Hematopoietic multipotent progenitor cell treated with erythropoietin and hydrocortisone succinate and interleukin-3 and kit ligand, for 6 days (in vitro differentiated cells): ENCODE results near the gene ACSM5.
"Not testable (repeated sequence)": the region's sequence is repeated elsewhere in the genome, so short reads cannot be mapped to it uniquely, and the experiment has no call there.

Experiments
- DNase-seq: peaks from one replicate; pipeline ENCODE4 v3.0.0-alpha.2; 2015

The ACSM5 gene

DNA sequence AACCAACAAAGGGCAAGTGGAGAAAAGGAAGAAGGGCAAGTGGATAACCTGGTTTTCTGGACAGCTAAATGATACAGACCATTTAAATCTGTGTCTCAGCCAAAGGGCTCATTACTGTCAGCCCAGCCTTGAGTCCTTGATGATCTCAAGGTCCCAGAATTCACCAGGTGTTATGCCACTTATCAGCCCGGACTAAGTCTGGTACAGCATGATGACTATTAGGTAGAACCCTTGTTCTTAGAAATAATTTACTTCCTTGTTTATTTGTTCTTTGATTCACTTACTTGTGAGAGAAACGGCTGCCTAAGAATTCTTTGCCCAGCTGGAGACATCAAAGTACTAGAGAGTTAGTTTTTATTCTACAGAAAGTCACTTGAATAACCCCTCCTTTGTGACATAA, 8.3 kb upstream of the ACSM5 start:
- no peak for DNase-seq

DNA sequence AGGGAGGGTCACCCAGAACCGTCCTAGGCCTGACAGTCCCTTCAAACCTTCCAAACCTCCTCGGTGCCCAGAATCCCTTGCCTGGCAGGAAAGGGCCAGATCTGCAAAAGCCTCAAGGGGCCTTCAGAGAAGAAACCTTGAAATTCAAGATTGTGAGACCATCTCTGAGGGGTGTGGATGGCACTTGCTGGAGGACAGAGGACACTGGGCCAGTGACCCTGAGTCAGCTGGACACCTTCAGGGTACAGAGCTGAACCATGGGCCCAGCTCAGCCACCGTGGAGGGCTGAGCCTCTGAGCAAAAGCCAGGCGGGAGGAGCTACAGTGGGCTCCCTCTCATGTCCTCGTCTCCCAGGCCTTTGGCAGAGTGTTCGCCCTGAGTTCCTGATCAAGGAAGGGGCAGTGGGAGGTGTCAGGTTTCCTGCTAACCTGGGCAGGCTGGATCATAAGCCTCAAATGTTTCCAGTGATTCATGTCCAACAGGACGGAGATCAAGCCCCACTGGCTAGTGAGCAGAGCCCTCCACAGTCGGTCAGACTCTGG, 7.8 kb upstream of the ACSM5 start:
- DNase-seq, result no peak

DNA sequence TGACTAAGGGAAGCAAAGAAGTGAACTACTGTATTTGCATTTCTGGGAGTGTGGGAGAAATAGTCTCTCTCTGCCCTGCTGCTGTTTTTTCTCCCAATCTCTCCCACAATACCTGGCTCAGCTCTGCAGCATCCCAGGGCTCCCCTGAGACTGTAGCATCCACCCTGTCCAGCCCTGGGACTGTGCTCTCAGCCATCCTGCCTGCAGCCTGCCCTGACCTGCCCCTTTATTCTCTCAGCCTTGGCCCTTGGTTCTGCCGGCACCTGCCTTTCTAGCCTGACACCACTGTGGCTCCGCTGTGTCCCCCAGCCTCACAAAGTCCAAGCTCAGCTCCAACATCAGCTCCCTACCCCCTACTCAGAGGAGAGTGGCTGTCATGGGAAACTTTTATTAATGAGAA, 6.7 kb upstream of the ACSM5 start:
- DNase-seq, result no peak

DNA sequence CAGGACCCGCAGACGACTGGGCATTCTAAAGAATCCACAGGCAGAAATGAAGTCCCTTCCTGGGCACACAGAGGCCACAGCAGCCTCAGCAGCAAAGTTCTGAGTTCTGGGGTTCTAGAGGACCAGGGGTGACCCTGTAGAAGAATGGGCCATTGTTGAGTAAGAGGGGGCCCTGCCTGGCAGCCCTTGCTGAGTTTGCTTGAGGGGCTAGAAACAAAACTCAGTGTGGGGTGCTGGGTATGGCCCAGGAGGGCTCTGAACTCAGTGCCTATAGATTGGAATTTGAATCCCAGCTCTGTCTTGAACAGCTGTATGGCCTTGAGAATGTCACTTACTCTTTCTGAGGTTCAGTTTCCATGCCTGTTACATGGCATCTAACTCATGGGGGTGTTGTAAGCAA, 4.7 kb upstream of the ACSM5 start, which contains the start of gene PDILT:
PDILT (minus strand) TSS at position 101 of the 400 bp plus-strand sequence. CDS start 5,437 bp downstream, outside the sequence.
- DNase-seq, result no peak

DNA sequence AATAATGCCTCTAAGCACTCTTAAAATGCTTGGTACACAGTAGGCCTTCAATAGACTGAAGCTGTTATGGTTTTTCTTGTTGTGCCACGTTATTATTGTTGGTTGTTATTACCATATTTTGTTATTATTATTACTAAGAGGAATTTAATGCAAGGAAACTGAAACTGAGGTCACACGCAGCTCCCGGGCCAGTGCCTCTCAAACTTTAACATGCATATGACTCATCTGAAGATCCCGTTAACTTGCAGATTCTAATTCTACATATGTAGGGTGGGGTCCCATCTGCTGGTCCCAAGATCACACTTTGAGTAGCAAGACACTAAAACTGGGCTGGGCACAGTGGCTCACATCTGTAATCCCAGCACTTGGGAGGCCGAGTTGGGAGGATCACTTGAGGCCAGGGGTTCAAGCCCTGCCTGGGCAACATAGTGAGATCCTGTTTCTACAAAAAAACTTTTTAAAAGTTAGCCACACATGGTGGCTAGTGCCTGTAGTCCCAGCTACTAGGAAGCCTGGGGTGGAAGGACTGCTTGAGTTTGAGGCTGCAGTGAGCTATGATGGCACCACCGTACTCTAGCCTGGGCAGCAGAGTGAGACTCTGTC, 888 bp downstream of the ACSM5 start:
- no peak for DNase-seq

DNA sequence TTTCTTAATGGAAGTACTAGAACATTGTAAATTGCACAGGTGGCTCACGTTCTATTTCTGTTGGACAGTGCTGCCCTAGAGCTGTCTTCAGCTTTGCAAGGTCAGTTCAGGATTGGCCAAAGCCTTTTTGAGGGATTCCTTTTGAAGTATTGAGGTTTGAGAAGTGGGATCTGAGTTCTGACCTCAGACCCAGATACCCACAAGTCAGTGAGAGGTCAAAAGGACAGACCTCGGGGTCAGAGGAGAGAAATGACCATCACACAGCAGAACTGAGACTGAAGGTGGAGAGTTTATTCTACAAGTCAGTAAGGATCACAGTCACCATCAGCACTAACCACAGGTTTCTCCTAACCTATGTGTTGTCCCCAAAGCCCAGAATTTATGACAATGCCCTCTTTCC, 1.7 kb downstream of the ACSM5 start:
- DNase-seq, result no peak

DNA sequence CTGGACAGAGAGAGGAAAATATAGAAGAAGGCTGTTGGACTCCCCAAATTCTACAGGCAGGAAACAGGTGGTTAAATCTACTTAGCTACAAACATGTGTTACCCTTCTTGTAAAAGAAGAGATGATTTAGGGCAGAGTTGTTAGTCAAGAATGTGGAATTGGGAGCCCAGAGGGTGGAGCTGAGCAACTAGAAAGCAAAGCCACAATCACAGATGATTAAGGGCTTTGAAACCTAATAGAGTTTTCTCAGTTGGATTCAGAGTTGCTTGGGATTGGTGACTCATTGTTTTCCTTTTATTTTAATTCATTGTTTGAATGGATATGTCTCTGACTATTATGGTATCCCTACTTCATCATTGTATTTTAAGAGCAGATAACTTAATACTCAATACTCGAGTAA, 6.2 kb downstream of the ACSM5 start:
- DNase-seq, result no peak

DNA sequence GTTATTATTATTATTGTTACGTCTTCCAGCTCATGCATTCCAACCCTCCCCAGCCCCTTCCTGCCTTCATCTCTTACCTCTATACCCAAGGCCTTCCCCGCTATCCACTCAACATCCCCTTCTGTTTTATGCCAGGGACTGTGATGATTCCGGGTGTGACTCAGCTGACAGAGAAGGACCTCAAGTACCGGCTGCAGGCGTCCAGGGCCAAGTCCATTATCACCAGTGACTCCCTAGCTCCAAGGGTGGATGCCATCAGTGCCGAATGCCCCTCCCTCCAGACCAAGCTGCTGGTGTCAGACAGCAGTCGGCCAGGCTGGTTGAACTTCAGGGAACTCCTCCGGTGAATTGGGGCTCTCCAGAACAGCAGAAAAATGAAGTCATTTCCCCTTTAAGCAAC, 9.8 kb downstream of the ACSM5 start:
- not testable (repeated sequence) for DNase-seq

DNA sequence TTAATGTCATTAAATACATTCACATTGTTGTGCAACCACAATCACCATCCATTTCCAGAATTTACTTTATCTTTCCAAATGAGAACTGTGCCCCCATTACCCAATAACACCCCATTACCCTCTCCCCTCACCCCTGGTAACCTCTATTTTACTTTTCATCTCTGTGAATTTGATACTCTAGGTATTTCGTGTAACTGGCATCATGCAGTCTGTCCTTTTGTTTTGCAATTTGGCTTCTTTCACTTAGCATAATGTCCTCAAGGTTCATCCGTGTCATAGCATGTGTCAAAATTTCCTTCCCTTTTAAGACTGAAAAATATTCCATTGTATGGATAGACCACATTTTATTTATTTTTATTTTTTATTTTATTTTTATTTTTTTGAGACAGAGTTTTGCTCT, 12.4 kb downstream of the ACSM5 start:
- DNase-seq, result not testable (repeated sequence)

DNA sequence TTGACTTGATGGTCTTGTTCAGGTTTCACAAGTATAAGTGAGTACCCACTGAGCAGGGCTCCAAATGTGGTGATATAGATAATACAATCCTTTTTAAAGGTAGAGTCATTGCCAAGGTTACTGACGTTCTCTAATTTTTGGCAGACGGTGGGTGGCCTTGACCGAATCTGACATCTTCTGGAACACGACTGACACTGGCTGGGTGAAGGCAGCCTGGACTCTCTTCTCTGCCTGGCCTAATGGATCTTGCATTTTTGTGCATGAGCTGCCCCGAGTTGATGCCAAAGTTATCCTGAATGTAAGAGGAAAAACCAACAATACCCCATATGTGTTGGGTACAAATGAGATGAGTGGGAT, 14.4 kb downstream of the ACSM5 start:
- not testable (repeated sequence) for DNase-seq

DNA sequence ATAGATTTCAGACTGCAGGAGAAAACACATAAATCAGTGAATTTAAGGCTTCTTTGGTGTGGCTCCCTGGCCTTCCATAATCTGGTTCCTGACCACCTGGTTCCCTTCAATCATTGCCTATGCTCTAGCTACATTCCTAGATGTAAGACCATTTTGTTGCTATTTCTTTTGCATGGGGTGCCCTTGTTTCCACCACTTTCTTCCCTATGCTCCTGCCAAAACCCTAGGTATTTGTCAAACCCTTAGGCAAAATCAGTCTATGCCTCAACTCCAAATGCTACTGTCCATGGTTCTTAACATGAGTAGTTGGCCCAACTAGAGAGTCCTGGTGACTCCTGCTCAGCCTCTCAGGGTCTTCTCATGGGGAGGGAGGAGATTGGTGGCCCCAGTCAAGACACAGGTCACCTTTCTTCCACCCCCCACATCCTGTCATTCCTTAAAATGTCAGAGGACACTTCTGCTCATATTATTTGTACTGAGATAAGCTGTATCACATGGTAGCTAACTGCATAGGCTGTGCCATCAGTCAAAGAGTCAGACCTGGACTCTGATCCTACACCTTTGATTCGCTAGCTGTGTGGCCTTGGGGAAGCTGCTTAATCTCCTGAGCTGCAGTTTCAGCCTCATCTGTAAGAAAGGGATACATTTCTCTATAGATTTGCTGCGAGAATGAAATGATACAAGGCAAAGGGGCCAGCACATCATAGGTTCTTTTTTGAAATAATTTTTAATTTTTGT, 15.0 kb downstream of the ACSM5 start:
- DNase-seq, result no peak

DNA sequence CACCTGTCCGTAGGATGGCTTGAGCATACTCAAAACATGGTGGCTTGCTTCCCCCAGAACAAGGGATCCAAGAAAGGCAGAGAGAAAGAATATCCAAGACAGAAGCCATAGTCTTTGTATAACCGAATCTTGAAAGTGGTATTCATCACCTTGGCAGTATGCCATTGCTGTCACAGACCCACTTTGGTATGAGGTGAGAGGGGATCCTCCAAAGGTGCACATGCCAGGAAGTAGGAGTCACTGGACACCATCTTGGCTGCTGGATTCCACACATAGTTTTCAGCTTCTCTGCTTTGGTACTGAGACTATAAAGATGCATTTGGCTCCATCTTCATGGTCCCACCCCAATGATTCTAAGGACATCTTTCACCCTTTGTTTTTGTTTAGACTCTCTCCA, 18.1 kb downstream of the ACSM5 start:
- not testable (repeated sequence) for DNase-seq

DNA sequence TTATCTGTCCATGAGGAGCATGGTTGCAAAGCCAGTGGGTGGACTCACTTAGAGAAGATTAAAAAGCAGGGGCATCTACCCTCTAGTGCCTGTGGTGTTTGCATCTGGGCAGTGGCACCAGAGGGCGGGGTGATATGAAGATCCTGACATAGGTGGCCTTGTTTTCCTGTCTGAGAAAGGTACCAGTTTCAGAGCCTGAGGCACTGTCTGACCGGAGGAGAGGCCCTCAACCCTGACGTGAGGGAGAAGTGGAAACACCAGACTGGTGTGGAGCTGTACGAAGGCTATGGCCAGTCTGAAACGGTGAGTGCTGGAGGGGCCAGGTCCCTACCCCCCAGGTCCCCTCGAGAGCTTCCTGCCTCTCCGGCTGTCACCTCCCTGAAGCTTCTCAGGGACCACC, 20.2 kb downstream of the ACSM5 start:
- DNase-seq, result not testable (repeated sequence)

DNA sequence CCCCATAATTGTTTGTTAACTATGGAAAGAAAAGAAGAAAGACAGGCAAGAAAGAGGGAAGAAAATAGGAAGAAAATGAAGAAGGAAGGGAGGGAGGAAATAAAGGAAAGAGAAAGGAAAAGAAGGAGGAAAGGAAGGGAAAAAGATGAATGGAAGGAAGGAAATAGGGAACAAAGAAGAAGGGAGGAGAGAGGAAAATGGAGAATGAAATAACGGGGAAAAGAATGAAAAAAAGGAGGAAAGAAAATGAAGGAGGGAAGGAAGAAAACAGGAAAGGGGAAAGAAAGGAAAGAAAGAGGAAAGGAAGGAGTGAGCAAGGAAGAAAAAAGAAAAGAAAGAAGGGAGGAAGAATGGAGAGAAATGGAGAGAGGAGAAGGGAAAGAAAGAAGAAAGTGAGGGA, 21.1 kb downstream of the ACSM5 start:
- not testable (repeated sequence) for DNase-seq

DNA sequence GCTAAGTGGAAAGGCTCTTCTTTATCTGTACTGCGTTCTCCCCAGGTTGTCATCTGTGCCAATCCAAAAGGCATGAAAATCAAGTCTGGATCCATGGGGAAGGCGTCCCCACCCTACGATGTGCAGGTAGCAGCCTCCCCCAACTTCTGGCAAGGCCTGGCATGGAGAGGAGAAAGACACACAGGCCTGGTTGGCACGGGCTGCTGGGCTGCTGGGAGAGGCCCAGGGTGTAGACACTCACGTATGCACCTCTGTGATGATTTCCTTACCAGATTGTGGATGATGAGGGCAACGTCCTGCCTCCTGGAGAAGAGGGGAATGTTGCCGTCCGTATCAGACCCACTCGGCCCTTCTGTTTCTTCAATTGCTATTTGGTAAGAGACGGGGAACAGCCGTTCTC, 21.6 kb downstream of the ACSM5 start:
- no peak for DNase-seq

DNA sequence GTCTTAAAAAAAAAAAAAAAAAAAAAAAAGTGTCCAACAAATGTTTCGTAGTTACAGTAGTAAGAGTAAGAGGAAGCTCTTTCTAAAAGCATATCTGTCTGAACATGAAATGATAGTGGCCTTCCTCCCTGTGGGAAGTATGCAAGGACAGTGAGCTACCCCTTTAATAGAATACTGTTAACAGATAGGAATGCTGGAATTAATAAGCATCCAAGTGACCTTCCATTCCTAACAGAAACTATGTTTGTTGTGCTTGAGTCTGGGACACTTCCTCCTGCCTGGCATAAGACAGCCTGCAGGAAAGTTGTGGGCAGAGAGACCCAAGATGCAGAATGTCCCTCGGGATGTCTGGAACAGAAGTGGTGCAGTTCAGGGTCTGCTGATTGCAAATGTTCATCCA, 29.6 kb downstream of the ACSM5 start:
- DNase-seq, result not testable (repeated sequence)

DNA sequence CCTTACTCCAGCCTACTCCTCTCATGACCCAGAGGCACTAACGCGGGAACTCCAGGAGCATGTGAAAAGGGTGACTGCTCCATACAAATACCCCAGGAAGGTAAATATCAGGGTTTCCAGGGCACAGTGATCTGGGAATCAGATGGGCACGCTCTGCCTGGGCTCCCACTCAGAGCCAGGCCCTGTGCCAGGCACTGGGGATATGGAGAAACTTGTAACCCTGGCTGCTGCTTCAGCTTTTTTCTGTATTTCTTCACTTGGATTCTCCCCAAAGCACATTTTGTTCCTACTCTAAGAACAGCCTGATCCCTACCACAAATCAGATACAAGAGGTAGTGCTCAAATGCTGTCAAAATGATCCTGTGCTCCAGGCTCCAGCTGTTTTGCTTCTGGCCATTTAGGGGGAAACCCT, 30.5 kb downstream of the ACSM5 start:
- not testable (repeated sequence) for DNase-seq

DNA sequence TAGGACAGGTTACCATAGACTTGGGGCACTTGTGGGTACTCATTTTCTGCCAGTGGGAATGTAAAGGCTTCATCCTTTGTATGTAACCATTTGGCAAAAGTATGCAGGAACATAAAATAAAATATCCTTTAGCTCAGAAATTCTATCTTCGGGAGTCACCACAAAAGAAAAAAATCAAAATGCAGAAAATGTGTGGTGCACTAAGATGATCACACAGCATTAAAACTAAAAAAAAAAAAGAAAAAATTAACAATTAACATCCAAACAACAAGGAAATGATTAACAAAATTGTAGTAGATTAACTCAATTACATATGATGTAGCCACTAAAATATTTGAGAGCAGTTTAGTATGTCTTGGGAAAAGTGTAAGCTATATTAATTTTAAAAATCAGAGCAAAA, 31.4 kb downstream of the ACSM5 start:
- DNase-seq, result not testable (repeated sequence)

DNA sequence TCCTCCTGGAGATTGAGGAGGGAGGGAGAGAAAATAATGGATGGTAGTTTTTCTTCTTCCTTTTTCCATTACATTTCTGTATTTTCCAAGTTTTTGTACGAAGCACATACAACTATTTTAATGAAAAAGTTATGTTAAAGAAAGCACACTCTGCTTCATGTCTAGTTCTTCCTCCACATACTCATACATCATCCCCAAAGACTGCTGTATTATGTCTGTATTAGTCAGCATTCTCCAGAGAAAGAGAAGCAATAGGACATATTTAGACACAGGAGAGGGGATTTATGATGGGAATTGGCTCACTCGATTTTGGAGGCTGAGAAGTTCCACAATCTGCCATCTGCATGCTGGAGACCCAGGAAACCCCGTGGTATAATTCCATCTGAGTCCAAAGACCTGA, 31.9 kb downstream of the ACSM5 start:
- no peak for DNase-seq

DNA sequence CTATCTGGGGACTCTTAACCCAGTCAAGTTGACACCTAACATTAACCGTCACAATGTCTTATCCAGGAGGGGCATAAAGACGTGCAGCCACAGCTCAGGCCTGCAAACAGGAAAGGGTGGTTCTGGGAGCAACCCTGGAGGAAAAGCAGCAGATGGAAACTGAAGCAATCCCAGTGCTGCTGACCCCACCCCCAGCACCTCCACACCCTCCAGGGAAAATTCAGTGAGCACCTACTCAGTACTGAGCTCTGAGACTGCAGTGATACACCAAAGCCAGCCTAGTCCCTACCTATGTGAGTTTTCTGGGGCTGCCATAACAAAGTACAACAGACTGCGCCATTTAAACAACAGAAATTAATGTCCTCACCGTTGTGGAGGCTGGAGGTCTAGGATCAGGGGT, 32.5 kb downstream of the ACSM5 start:
- not testable (repeated sequence) for DNase-seq

DNA sequence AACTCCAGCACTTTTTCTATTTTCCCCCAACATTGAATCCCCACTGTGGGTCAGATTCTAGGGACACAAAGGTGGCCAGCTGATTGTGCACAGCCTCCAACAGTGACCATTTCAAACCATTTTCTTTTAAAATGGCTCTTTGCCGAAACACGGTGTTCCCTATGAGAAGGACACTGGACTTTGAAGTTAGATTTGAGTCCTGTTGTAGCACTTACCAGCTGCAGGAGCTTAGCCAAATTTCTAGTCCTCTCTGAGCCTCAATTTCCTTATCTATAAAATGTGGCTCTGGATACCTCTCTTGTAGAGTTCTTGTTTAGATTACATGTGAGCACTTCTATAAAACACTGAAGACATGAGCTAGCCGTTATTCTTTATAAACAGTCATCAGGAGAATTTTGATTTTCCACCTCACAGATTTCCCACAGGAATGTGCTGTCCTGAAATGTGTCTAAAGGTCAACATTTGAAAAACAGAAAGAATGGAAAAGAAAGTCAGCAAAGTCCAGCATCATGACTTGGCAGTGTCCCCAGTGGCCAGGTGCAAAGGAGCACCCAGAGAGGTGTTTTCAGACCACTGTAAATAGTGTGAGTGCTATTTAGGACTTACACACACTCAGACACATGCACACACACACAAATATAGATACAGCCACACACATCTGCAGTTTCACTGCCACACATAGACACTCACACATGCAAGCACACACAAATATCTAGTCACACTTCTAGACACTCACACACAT, 37.5 kb downstream of the ACSM5 start:
- not testable (repeated sequence) for DNase-seq

DNA sequence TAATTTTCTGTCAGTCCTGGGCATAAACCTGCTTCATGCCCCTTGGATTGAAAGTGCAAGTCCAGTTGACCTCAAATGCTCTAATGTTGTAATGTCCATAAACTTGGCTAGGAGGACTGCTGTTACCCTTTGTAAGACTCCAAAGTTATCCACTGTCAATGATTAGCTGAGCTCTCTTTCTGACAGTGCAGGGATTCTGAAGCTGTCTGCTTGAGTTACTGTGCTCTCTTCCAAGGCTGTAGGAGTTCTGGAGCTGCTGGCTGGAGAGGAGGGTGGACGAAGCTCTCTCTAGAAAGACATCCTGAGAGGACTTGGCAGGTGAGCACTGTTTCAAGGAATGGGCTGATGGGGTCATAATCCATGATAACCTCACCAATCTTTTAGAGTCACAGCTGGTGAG, 42.0 kb downstream of the ACSM5 start, which contains the start of gene ACSM2A:
ACSM2A (plus strand) TSS at position 158 of the 400 bp plus-strand sequence. CDS start 8,594 bp downstream, outside the sequence.
- DNase-seq, result not testable (repeated sequence)

DNA sequence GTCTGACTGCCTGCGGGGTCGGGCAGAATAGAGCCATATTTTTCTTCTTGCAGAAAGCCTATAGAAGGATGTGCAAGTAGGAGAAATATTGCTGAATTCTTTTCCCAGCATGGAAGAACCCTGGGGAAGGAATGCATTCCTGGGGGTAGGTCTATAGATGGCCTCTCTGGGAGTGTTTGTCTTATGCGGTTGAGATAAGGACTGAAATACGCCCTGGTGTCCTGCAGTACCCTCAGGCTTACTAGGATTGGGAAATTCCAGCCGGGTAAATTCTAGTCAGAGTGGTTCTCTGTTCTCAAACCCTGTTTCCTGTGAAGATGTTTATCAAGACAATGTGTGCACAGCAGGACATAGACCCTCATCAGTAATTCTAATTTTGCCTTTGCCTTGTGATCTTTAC, 44.3 kb downstream of the ACSM5 start:
- DNase-seq, result not testable (repeated sequence)

DNA sequence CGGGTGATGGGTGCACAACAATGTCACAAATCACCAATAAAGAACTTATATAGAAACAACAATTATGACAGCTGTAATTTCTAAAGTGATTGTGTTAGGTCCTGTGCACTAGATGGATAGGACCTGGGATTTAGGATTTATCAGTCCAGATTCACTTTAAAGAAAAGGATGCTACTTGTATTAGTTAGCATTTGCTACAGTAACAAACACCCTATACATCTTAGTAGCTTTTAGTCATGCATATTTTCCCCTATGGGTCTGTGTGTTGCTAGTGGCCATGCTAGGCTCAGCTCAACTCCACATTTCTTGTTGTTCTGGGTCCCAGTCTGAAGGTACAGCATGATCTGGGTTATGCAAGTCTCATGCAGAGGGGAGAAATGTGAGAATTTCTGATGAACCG, 49.9 kb downstream of the ACSM5 start:
- DNase-seq, result not testable (repeated sequence)
